Measurements from ENCODE around the gene MYEOV. TPM values are rescaled to one million over a fixed set of nuclear protein-coding genes. Genes with fewer than 3 reads are reported as not detected.
A peak's percentile ranks its signal among the peaks of the same experiment; 100 is the strongest.

Gene MYEOV
- total and polyA plus RNA-seq, 9 of the 15 experiments (the other 6 are each of a cell fraction or from before 2014, with no cell fraction given), result 10.2 to 133 (median 32.2) TPM

- peak; percentile 94 for TF ChIP-seq CHD4 (IDR thresholded peaks at IDR 0.05; ENCODE audit: insufficient read depth, insufficient replicate concordance, low read depth, low read length, poor library complexity, severe bottlenecking)
- TF ChIP-seq PTRF (tag; IDR thresholded peaks at IDR 0.05), result no peak
- TF ChIP-seq RB1 (IDR thresholded peaks at IDR 0.05; ENCODE audit: low read depth), result peak; percentile 79
- TF ChIP-seq ZNF589 (CRISPR knock-in tag; IDR thresholded peaks at IDR 0.05; ENCODE audit: low read depth), result no peak
- peak; percentile 92 for TF ChIP-seq ZBTB7A (IDR thresholded peaks at IDR 0.05; ENCODE audit: borderline replicate concordance, control insufficient read depth, low read depth, low read length)
- TF ChIP-seq ATF7 (IDR thresholded peaks at IDR 0.05), result 0 out of 2 replicates have a peak, but pooled peaks have one; percentile 28
- no peak for TF ChIP-seq XRCC3 (IDR thresholded peaks at IDR 0.05)
- no peak for TF ChIP-seq ZNF518B (CRISPR knock-in tag; IDR thresholded peaks at IDR 0.05)
- TF ChIP-seq ZNF586 (CRISPR knock-in tag; conservative IDR thresholded peaks at IDR 0.05), result no peak
- peak; percentile 11 for TF ChIP-seq DACH1 (IDR thresholded peaks at IDR 0.05; ENCODE audit: partially characterized antibody)
- TF ChIP-seq PPARD (CRISPR knock-in tag; IDR thresholded peaks at IDR 0.05), result no peak
- TF ChIP-seq ZNF124 (CRISPR knock-in tag; IDR thresholded peaks at IDR 0.05), result no peak
- TF ChIP-seq SLC30A9 (CRISPR knock-in tag; IDR thresholded peaks at IDR 0.05), result no peak
- 0 out of 2 replicates have a peak, but pooled peaks have one; percentile 12 for TF ChIP-seq XRCC5 (IDR thresholded peaks at IDR 0.05; ENCODE audit: low read depth, low read length)
- peak; percentile 36; the same call in 1 of the 2 replicates for TF ChIP-seq LCOR (CRISPR knock-in tag; IDR thresholded peaks at IDR 0.05)
- no peak for TF ChIP-seq ZNF668 (CRISPR knock-in tag; IDR thresholded peaks at IDR 0.05)
- TF ChIP-seq CC2D1A (IDR thresholded peaks at IDR 0.05), result peak; percentile 70; the same call in 1 of the 2 replicates
- no peak for TF ChIP-seq NR2C1 (IDR thresholded peaks at IDR 0.05)
- no peak for TF ChIP-seq NR2C1 (tag; IDR thresholded peaks at IDR 0.05)
- peak; percentile 51 for TF ChIP-seq CBFA2T3 (IDR thresholded peaks at IDR 0.05)
- TF ChIP-seq DEAF1 (CRISPR knock-in tag; IDR thresholded peaks at IDR 0.05), result peak; percentile 62; the same call in 1 of the 2 replicates
- TF ChIP-seq NONO (IDR thresholded peaks at IDR 0.05; ENCODE audit: low read depth in 2 of 2, low read length in 1 of 2), result no peak
- no peak for TF ChIP-seq KAT8 (IDR thresholded peaks at IDR 0.05; ENCODE audit: low read depth)
- TF ChIP-seq MAFF (IDR thresholded peaks at IDR 0.05; ENCODE audit: low read length), result 0 out of 2 replicates have a peak, but pooled peaks have one; percentile 2
- no peak for TF ChIP-seq OTX1 (CRISPR knock-in tag; IDR thresholded peaks at IDR 0.05)
Observed at GRCh38 chr11:69292221-69292648, 1.7 kb upstream of the MYEOV start (continued).

Data from K562 (cell line).